Measurements from ENCODE around the gene C15orf39. TPM values are rescaled to one million over a fixed set of nuclear protein-coding genes. Genes with fewer than 3 reads are reported as not detected.

Gene C15orf39
- polyA plus RNA-seq, 3 donors, result 8.9 to 80.7 (median 18.2) TPM

GRCh38 chr15:75205064-75205395 lies 3.3 kb downstream of the C15orf39 start:
- Histone ChIP-seq H2AFZ (ENCODE audit: insufficient read depth, low read depth, low read length, poor library complexity, severe bottlenecking) (no peak overlapping the region), H3K27ac (ENCODE audit: low read depth in 1 of 2, low read length in 2 of 2) (peak overlapping the region in 1 of 2 donors; percentile 97), H3K4me3 (replicated peaks in 1 of 3; ENCODE audit: low read depth in 2 of 3, low read length in 3 of 3) (peak overlapping the region in 1 of 3 experiments; percentile 95), H3K4me2 (replicated peaks; ENCODE audit: extremely low read depth, low read length, poor library complexity, severe bottlenecking) (peak overlapping the region; percentile 95), H3K9ac (ENCODE audit: insufficient read depth, low read length, poor library complexity, severe bottlenecking) (no peak overlapping the region), H4K20me1 (ENCODE audit: insufficient read depth, low read length) (peaks cover 79% of the 10 kb centered on the region), H3K4me1 (ENCODE audit: control insufficient read depth in 1 of 2, insufficient read depth in 2 of 2, low read length in 2 of 2) (peaks cover 47 to 80% of the 10 kb centered on the region in 2 donors), H3K79me2 (ENCODE audit: insufficient read depth, low read length) (peaks cover 83% of the 10 kb centered on the region), H3K36me3 (replicated peaks in 1 of 2; ENCODE audit: control insufficient read depth in 1 of 2, insufficient read depth in 2 of 2, low read length in 2 of 2) (peaks cover 46 to 56% of the 10 kb centered on the region in 2 donors), H3K9me3 (replicated peaks in 1 of 2; ENCODE audit: control insufficient read depth in 1 of 2, insufficient read depth in 1 of 2, low read length in 2 of 2) (no peaks in the 10 kb centered on the region), H3K27me3 (ENCODE audit: control insufficient read depth in 2 of 2, insufficient read depth in 2 of 2, low read length in 2 of 2) (no peaks in the 10 kb centered on the region)
- Mint-ChIP-seq H3K27me3 (ENCODE audit: low read depth in 3 of 3) (peaks cover 3 to 4% (median 3%) of the 10 kb centered on the region in 3 donors), H3K4me3 (peak overlapping the region; percentile 94 to 96), H3K4me1 (peaks cover 60% of the 10 kb centered on the region), H3K9me3 (no peaks in the 10 kb centered on the region), H3K27ac (peak overlapping the region in 4 of 7 donors; percentile 74 to 95 (median 94)), H3K36me3 (peaks cover 58 to 67% of the 10 kb centered on the region in 2 donors)
- 32% methylated on average over 3 of the region's 3 CpGs for WGBS (ENCODE audit: insufficient coverage)
- DNase-seq, result no peak
- intact Hi-C loops (cut with micrococcal nuclease), result loop anchor here in 1 of 2 donors (2.0 kb wide), 1 partner anchor 248 kb away; the partner anchor contains the start of gene RPP25
- TF ChIP-seq CTCF (IDR thresholded peaks at IDR 0.05), result peak; percentile 38

- intact Hi-C loops (cut with micrococcal nuclease), result no loop called here
- H4K20me1 ChIP-seq (ENCODE audit: insufficient read depth, low read length), result peaks cover 89% of the 10 kb centered on the region
- peaks cover 56 to 66% of the 10 kb centered on the region in 2 donors for H3K36me3 ChIP-seq (replicated peaks in 1 of 2; ENCODE audit: control insufficient read depth in 1 of 2, insufficient read depth in 2 of 2, low read length in 2 of 2)
- WGBS (ENCODE audit: insufficient coverage), result 93% methylated on average over 8 of the region's 11 CpGs
- H3K27ac ChIP-seq (ENCODE audit: low read depth in 1 of 2, low read length in 2 of 2), result no peak overlapping the region
- DNase-seq, result no peak
- peaks cover 67 to 77% of the 10 kb centered on the region in 2 donors for H3K36me3 Mint-ChIP-seq
- H3K9me3 ChIP-seq (replicated peaks in 1 of 2; ENCODE audit: control insufficient read depth in 1 of 2, insufficient read depth in 1 of 2, low read length in 2 of 2), result no peaks in the 10 kb centered on the region
- peak overlapping the region in 1 of 2 donors; percentile 41 for H3K4me3 Mint-ChIP-seq
- H3K4me1 ChIP-seq (ENCODE audit: control insufficient read depth in 1 of 2, insufficient read depth in 2 of 2, low read length in 2 of 2), result peaks cover 38 to 74% of the 10 kb centered on the region in 2 donors
- no peak overlapping the region for H2AFZ ChIP-seq (ENCODE audit: insufficient read depth, low read depth, low read length, poor library complexity, severe bottlenecking)
- H3K27me3 Mint-ChIP-seq (ENCODE audit: low read depth in 3 of 3), result peaks cover 0 to 4% (median 3%) of the 10 kb centered on the region in 3 donors
- no peaks in the 10 kb centered on the region for H3K27me3 ChIP-seq (ENCODE audit: control insufficient read depth in 2 of 2, insufficient read depth in 2 of 2, low read length in 2 of 2)
- no peak overlapping the region for H3K27ac Mint-ChIP-seq
- H3K9me3 Mint-ChIP-seq, result no peaks in the 10 kb centered on the region
- no peak overlapping the region for H3K4me2 ChIP-seq (replicated peaks; ENCODE audit: extremely low read depth, low read length, poor library complexity, severe bottlenecking)
- peaks cover 93% of the 10 kb centered on the region for H3K79me2 ChIP-seq (ENCODE audit: insufficient read depth, low read length)
- H3K4me1 Mint-ChIP-seq, result peaks cover 56% of the 10 kb centered on the region
- H3K4me3 ChIP-seq (replicated peaks in 1 of 3; ENCODE audit: low read depth in 2 of 3, low read length in 3 of 3), result no peak overlapping the region
- TF ChIP-seq CTCF (IDR thresholded peaks at IDR 0.05), result no peak
- no peak overlapping the region for H3K9ac ChIP-seq (ENCODE audit: insufficient read depth, low read length, poor library complexity, severe bottlenecking)
These were observed 4.3 kb downstream of the C15orf39 start for GRCh38 chr15:75206006-75206405.
